HepG2 (cell line): ENCODE data around the gene CIAO3. TPM values are rescaled to one million over a fixed set of nuclear protein-coding genes. Genes with fewer than 3 reads are reported as not detected.

ENCODE experiments used
- AHR ChIP-seq: IDR thresholded peaks from 2 replicates; pipeline ENCODE4 v1.6.1; 2018; ENCODE audit warnings: missing genetic modification reagents, missing compliant biosample characterization
- CREM ChIP-seq, 2 experiments: sonication (generic) in 1 of 2; formaldehyde crosslinking in 1 of 2; IDR thresholded peaks; 2 replicates each; pipeline versions ENCODE4 v1.4.0 to v1.6.1; 2016 to 2020; ENCODE audit warnings: antibody characterized with exemption in 1 of 2, mild to moderate bottlenecking in 1 of 2, missing genetic modification reagents in 1 of 2
- GTF2F1 ChIP-seq: fragments of 150-350 bp; IDR thresholded peaks from 2 replicates; pipeline ENCODE4 v1.6.1; 2014; ENCODE audit warnings: low read length
- GZF1 ChIP-seq: sonication (generic); formaldehyde crosslinking; IDR thresholded peaks from 2 replicates; pipeline ENCODE4 v1.5.1; 2020; ENCODE audit warnings: mild to moderate bottlenecking, missing genetic modification reagents
- PRMT3 ChIP-seq: sonication (generic); formaldehyde crosslinking; IDR thresholded peaks from 2 replicates; pipeline ENCODE4 v1.8.1; 2022; ENCODE audit warnings: low read depth, mild to moderate bottlenecking, moderate library complexity, missing genetic modification reagents, borderline replicate concordance
- YEATS2 ChIP-seq: sonication (generic); formaldehyde crosslinking; IDR thresholded peaks from 2 replicates; pipeline ENCODE4 v1.4.0; 2020; ENCODE audit warnings: missing genetic modification reagents, borderline replicate concordance
- ZBTB21 ChIP-seq: sonication (generic); formaldehyde crosslinking; IDR thresholded peaks from 2 replicates; pipeline ENCODE4 v1.4.0; 2020; ENCODE audit warnings: missing genetic modification reagents
- ZNF235 ChIP-seq: sonication (generic); formaldehyde crosslinking; IDR thresholded peaks from 2 replicates; pipeline ENCODE4 v1.8.1; 2023; ENCODE audit warnings: mild to moderate bottlenecking, missing genetic modification reagents, borderline replicate concordance
- ZNF446 ChIP-seq: sonication (generic); formaldehyde crosslinking; IDR thresholded peaks from 2 replicates; pipeline ENCODE4 v1.5.0; 2020; ENCODE audit warnings: mild to moderate bottlenecking, missing genetic modification reagents
- polyA plus RNA-seq, 8 experiments: library from polyadenylated mRNA; depleted of rRNA in 3 of 8; stranded (reverse) in 7 of 8; unstranded in 1 of 8; fragments of >200 nt; fragmentation: Illumina TruSeq in 4 of 8; extraction: Trizol in 4 of 8; gene quantifications; 2 replicates each; pipeline versions ENCODE4 v1.2.1 to v1.2.3, GENCODE V29; 2011 to 2016; ENCODE audit warnings: low read depth in 4 of 8, missing spikeins in 1 of 8, mixed read lengths in 1 of 8; ENCODE audit not compliant: insufficient read depth in 1 of 8
- total RNA-seq, 5 experiments: library from RNA; depleted of rRNA; stranded (reverse); fragments of >200 nt; fragmentation: Illumina TruSeq; extraction: Trizol; gene quantifications; 2 replicates each; pipeline ENCODE4 v1.2.3, GENCODE V29; 2016; ENCODE audit warnings: low read depth in 1 of 5
- TF ChIP-seq, protein P1 (sequence below): sonication (generic); formaldehyde crosslinking; IDR thresholded peaks from 2 replicates; pipeline ENCODE4 v1.5.1; 2020; ENCODE audit warnings: mild to moderate bottlenecking, missing genetic modification reagents, borderline replicate concordance
- TF ChIP-seq, protein P2 (sequence below): sonication (generic); formaldehyde crosslinking; IDR thresholded peaks from 2 replicates; pipeline ENCODE4 v1.4.0; 2020; ENCODE audit warnings: missing genetic modification reagents, borderline replicate concordance
- TF ChIP-seq, protein P3 (sequence below): sonication (generic); formaldehyde crosslinking; IDR thresholded peaks from 2 replicates; pipeline ENCODE4 v1.8.0; 2022; ENCODE audit warnings: mild to moderate bottlenecking, missing genetic modification reagents; ENCODE audit not compliant: insufficient replicate concordance
- TF ChIP-seq, protein P4 (sequence below), 2 experiments: fragments of 450-650 bp in 1 of 2; sonication (generic) in 1 of 2; formaldehyde crosslinking; IDR thresholded peaks; 2 replicates each; pipeline versions ENCODE4 v1.5.0 to v1.8.0; 2020 to 2022; ENCODE audit warnings: mild to moderate bottlenecking in 1 of 2, missing genetic modification reagents in 1 of 2

The CIAO3 gene
- total and polyA plus RNA-seq, 2 of the 13 experiments (the other 11 are each of a cell fraction or from before 2014, with no cell fraction given): 21.7 to 25.0 TPM

DNA sequence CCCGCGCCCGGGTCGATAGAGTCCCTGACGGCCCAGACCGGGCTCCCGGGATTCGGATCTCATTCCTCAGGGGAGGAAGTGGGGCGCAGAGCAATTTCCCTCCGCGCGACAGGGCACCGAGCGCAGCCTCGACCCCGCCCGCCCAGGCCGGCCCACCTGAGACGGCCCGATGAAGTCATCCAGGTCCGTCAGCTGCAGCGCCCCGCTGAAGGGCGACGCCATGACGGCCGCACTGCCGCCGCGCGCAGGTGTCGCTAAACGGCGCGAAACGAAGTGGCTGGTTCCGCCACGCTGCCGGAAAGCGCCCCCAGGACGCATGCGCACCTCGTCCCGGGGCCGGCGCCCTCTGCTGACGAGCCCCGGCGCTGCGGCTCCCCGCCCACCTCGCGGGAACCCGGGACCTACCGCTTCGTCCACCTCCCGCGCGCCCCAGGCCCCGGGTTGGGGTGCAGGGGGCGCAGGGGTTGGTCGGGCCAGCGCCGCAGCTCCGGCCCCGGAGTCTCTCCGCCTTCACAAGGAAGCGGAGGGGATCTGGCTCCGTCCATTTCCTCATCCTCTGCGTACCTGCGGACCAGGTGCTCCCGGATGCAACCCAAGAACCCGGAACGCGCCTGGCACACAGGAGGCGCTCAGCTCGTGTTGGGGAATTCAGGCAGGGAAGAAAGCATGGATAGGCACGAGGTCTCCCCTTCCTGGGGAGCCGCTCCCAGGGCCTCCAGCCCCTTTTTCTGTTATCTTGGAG is at the start of gene CIAO3 (continued):
- TF ChIP-seq, protein P1, sequence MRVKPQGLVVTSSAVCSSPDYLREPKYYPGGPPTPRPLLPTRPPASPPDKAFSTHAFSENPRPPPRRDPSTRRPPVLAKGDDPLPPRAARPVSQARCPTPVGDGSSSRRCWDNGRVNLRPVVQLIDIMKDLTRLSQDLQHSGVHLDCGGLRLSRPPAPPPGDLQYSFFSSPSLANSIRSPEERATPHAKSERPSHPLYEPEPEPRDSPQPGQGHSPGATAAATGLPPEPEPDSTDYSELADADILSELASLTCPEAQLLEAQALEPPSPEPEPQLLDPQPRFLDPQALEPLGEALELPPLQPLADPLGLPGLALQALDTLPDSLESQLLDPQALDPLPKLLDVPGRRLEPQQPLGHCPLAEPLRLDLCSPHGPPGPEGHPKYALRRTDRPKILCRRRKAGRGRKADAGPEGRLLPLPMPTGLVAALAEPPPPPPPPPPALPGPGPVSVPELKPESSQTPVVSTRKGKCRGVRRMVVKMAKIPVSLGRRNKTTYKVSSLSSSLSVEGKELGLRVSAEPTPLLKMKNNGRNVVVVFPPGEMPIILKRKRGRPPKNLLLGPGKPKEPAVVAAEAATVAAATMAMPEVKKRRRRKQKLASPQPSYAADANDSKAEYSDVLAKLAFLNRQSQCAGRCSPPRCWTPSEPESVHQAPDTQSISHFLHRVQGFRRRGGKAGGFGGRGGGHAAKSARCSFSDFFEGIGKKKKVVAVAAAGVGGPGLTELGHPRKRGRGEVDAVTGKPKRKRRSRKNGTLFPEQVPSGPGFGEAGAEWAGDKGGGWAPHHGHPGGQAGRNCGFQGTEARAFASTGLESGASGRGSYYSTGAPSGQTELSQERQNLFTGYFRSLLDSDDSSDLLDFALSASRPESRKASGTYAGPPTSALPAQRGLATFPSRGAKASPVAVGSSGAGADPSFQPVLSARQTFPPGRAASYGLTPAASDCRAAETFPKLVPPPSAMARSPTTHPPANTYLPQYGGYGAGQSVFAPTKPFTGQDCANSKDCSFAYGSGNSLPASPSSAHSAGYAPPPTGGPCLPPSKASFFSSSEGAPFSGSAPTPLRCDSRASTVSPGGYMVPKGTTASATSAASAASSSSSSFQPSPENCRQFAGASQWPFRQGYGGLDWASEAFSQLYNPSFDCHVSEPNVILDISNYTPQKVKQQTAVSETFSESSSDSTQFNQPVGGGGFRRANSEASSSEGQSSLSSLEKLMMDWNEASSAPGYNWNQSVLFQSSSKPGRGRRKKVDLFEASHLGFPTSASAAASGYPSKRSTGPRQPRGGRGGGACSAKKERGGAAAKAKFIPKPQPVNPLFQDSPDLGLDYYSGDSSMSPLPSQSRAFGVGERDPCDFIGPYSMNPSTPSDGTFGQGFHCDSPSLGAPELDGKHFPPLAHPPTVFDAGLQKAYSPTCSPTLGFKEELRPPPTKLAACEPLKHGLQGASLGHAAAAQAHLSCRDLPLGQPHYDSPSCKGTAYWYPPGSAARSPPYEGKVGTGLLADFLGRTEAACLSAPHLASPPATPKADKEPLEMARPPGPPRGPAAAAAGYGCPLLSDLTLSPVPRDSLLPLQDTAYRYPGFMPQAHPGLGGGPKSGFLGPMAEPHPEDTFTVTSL (CRISPR knock-in tag): no peak
- TF ChIP-seq YEATS2 (CRISPR knock-in tag) (peak; percentile 91), ZBTB21 (CRISPR knock-in tag) (peak; percentile 83), AHR (no peak; the same call in 1 of the 2 replicates), GZF1 (peak; percentile 54; the same call in 1 of the 2 replicates), ZNF235 (CRISPR knock-in tag) (no peak; the same call in 1 of the 2 replicates), GTF2F1 (no peak), CREM (IDR thresholded peaks at IDR 0.05) (peak; percentile 71), CREM (CRISPR knock-in tag; IDR thresholded peaks at IDR 0.05) (0 out of 2 replicates have a peak, but pooled peaks have one; percentile 22), PRMT3 (no peak), ZNF446 (CRISPR knock-in tag) (peak; percentile 86)
- TF ChIP-seq, protein P2, sequence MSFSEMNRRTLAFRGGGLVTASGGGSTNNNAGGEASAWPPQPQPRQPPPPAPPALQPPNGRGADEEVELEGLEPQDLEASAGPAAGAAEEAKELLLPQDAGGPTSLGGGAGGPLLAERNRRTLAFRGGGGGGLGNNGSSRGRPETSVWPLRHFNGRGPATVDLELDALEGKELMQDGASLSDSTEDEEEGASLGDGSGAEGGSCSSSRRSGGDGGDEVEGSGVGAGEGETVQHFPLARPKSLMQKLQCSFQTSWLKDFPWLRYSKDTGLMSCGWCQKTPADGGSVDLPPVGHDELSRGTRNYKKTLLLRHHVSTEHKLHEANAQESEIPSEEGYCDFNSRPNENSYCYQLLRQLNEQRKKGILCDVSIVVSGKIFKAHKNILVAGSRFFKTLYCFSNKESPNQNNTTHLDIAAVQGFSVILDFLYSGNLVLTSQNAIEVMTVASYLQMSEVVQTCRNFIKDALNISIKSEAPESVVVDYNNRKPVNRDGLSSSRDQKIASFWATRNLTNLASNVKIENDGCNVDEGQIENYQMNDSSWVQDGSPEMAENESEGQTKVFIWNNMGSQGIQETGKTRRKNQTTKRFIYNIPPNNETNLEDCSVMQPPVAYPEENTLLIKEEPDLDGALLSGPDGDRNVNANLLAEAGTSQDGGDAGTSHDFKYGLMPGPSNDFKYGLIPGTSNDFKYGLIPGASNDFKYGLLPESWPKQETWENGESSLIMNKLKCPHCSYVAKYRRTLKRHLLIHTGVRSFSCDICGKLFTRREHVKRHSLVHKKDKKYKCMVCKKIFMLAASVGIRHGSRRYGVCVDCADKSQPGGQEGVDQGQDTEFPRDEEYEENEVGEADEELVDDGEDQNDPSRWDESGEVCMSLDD (CRISPR knock-in tag): peak; percentile 90; the same call in 1 of the 2 replicates
- TF ChIP-seq, protein P3, sequence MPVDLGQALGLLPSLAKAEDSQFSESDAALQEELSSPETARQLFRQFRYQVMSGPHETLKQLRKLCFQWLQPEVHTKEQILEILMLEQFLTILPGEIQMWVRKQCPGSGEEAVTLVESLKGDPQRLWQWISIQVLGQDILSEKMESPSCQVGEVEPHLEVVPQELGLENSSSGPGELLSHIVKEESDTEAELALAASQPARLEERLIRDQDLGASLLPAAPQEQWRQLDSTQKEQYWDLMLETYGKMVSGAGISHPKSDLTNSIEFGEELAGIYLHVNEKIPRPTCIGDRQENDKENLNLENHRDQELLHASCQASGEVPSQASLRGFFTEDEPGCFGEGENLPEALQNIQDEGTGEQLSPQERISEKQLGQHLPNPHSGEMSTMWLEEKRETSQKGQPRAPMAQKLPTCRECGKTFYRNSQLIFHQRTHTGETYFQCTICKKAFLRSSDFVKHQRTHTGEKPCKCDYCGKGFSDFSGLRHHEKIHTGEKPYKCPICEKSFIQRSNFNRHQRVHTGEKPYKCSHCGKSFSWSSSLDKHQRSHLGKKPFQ (CRISPR knock-in tag): peak; percentile 18
- TF ChIP-seq, protein P4, sequence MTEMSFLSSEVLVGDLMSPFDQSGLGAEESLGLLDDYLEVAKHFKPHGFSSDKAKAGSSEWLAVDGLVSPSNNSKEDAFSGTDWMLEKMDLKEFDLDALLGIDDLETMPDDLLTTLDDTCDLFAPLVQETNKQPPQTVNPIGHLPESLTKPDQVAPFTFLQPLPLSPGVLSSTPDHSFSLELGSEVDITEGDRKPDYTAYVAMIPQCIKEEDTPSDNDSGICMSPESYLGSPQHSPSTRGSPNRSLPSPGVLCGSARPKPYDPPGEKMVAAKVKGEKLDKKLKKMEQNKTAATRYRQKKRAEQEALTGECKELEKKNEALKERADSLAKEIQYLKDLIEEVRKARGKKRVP (CRISPR knock-in tag; IDR thresholded peaks at IDR 0.05): peak in 1 of 2 experiments; percentile 82; a peak in 2 of 4 replicates
